HepG2 (cell line): Measurements from ENCODE around the gene TP53I3. TPM values are rescaled to one million over a fixed set of nuclear protein-coding genes. Genes with fewer than 3 reads are reported as not detected.

ENCODE experiments used
- CEBPZ ChIP-seq: IDR thresholded peaks from 2 replicates; pipeline ENCODE4 v1.6.1; 2012; ENCODE audit warnings: low read length, improper control_type of control experiment
- DNMT3B ChIP-seq: conservative IDR thresholded peaks from 2 replicates; pipeline ENCODE4 v1.6.1; 2016; ENCODE audit warnings: missing biosample characterization, control low read depth
- GMEB1 ChIP-seq: sonication (generic); formaldehyde crosslinking; IDR thresholded peaks from 2 replicates; pipeline ENCODE4 v1.5.1; 2020; ENCODE audit warnings: missing genetic modification reagents, mild to moderate bottlenecking, borderline replicate concordance
- HNF4G ChIP-seq, 2 experiments: sonication (generic) in 1 of 2; formaldehyde crosslinking in 1 of 2; IDR thresholded peaks; 2 replicates each; pipeline versions ENCODE4 v1.4.0 to v1.6.1; 2011 to 2020; ENCODE audit warnings: borderline replicate concordance in 2 of 2, low read depth in 2 of 2, mild to moderate bottlenecking in 2 of 2, low read length in 1 of 2, missing genetic modification reagents in 1 of 2, moderate library complexity in 1 of 2
- HNRNPUL1 ChIP-seq: fragments of 200-400 bp; formaldehyde crosslinking; IDR thresholded peaks from 2 replicates; pipeline ENCODE4 v1.6.1; 2017; ENCODE audit warnings: low read depth, mild to moderate bottlenecking, low read length, moderate library complexity
- IRX3 ChIP-seq: sonication (generic); formaldehyde crosslinking; IDR thresholded peaks from 2 replicates; pipeline ENCODE4 v1.8.1; 2023; ENCODE audit warnings: mild to moderate bottlenecking, low read depth, missing genetic modification reagents, borderline replicate concordance
- KMT2A ChIP-seq: sonication (generic); formaldehyde crosslinking; IDR thresholded peaks from 2 replicates; pipeline ENCODE4 v1.4.0; 2020; ENCODE audit warnings: missing genetic modification reagents
- MED8 ChIP-seq: sonication (generic); formaldehyde crosslinking; IDR thresholded peaks from 2 replicates; pipeline ENCODE4 v1.8.1; 2023; ENCODE audit warnings: mild to moderate bottlenecking, missing genetic modification reagents; ENCODE audit not compliant: insufficient replicate concordance
- RAD21 ChIP-seq: fragments of 450-650 bp; formaldehyde crosslinking; IDR thresholded peaks from 2 replicates; pipeline ENCODE4 v1.5.0; 2020; ENCODE audit warnings: mild to moderate bottlenecking
- RBM39 ChIP-seq: fragments of 200-400 bp; formaldehyde crosslinking; IDR thresholded peaks from one replicate; pipeline ENCODE4 v1.6.1; 2018; ENCODE audit warnings: antibody characterized with exemption, mild to moderate bottlenecking, low read depth, low read length; ENCODE audit not compliant: poor library complexity, severe bottlenecking
- SETDB1 ChIP-seq: sonication (generic); formaldehyde crosslinking; IDR thresholded peaks from 2 replicates; pipeline ENCODE4 v1.5.1; 2020; ENCODE audit warnings: missing genetic modification reagents, mild to moderate bottlenecking, borderline replicate concordance
- TCF7L2 ChIP-seq: IDR thresholded peaks from 2 replicates; pipeline ENCODE4 v1.6.1; 2011; ENCODE audit warnings: mild to moderate bottlenecking, low read depth, low read length, moderate library complexity
- THYN1 ChIP-seq: sonication (generic); formaldehyde crosslinking; IDR thresholded peaks from 2 replicates; pipeline ENCODE4 v1.8.1; 2023; ENCODE audit warnings: low read depth, mild to moderate bottlenecking, moderate library complexity, missing genetic modification reagents, borderline replicate concordance
- ZNF468 ChIP-seq: sonication (generic); formaldehyde crosslinking; IDR thresholded peaks from 2 replicates; pipeline ENCODE4 v1.8.0; 2022; ENCODE audit warnings: mild to moderate bottlenecking, moderate library complexity, missing genetic modification reagents
- ZNF678 ChIP-seq: sonication (generic); formaldehyde crosslinking; IDR thresholded peaks from 2 replicates; pipeline ENCODE4 v1.4.0; 2020; ENCODE audit warnings: mild to moderate bottlenecking, missing genetic modification reagents
- ZNF891 ChIP-seq: sonication (generic); formaldehyde crosslinking; IDR thresholded peaks from 2 replicates; pipeline ENCODE4 v1.5.0; 2020; ENCODE audit warnings: mild to moderate bottlenecking, missing genetic modification reagents
- ZUFSP ChIP-seq: sonication (generic); formaldehyde crosslinking; IDR thresholded peaks from 2 replicates; pipeline ENCODE4 v1.9.0; 2021; ENCODE audit warnings: missing genetic modification reagents, mild to moderate bottlenecking, borderline replicate concordance
- polyA plus RNA-seq, 8 experiments: library from polyadenylated mRNA; depleted of rRNA in 3 of 8; stranded (reverse) in 7 of 8; unstranded in 1 of 8; fragments of >200 nt; fragmentation: Illumina TruSeq in 4 of 8; extraction: Trizol in 4 of 8; gene quantifications; 2 replicates each; pipeline versions ENCODE4 v1.2.1 to v1.2.3, GENCODE V29; 2011 to 2016; ENCODE audit warnings: low read depth in 4 of 8, missing spikeins in 1 of 8, mixed read lengths in 1 of 8; ENCODE audit not compliant: insufficient read depth in 1 of 8
- total RNA-seq, 5 experiments: library from RNA; depleted of rRNA; stranded (reverse); fragments of >200 nt; fragmentation: Illumina TruSeq; extraction: Trizol; gene quantifications; 2 replicates each; pipeline ENCODE4 v1.2.3, GENCODE V29; 2016; ENCODE audit warnings: low read depth in 1 of 5

TP53I3 gene
- total and polyA plus RNA-seq, 2 of the 13 experiments (the other 11 are each of a cell fraction or from before 2014, with no cell fraction given), result 25.0 to 44.1 TPM

GRCh38 chr2:24123195-24123921 lies 38.7 kb upstream of the TP53I3 start, which contains the start of the genes FAM228B and PFN4 (continued):
- no peak for TF ChIP-seq CEBPZ
- TF ChIP-seq TCF7L2, result no peak
- TF ChIP-seq RBM39, result peak; percentile 42
- TF ChIP-seq HNF4G (IDR thresholded peaks at IDR 0.05; ENCODE audit: borderline replicate concordance, low read depth, low read length), result no peak
- TF ChIP-seq HNF4G (CRISPR knock-in tag; IDR thresholded peaks at IDR 0.05; ENCODE audit: borderline replicate concordance, low read depth), result no peak
- TF ChIP-seq RAD21 (CRISPR knock-in tag), result peak; percentile 64
- no peak for TF ChIP-seq DNMT3B (CRISPR knock-in tag)
- TF ChIP-seq ZNF468 (CRISPR knock-in tag), result 0 out of 2 replicates have a peak, but pooled peaks have one; percentile 66
- peak; percentile 73 for TF ChIP-seq MED8 (CRISPR knock-in tag)
- TF ChIP-seq HNRNPUL1, result no peak
- peak; percentile 60; the same call in 1 of the 2 replicates for TF ChIP-seq IRX3 (CRISPR knock-in tag)
- peak; percentile 74 for TF ChIP-seq ZNF891
- no peak for TF ChIP-seq SETDB1 (CRISPR knock-in tag)
- peak; percentile 69; the same call in 1 of the 2 replicates for TF ChIP-seq GMEB1 (CRISPR knock-in tag)
- no peak; the same call in none of the 2 replicates for TF ChIP-seq KMT2A (CRISPR knock-in tag)
- TF ChIP-seq THYN1 (CRISPR knock-in tag), result no peak
- no peak for TF ChIP-seq ZUFSP
- TF ChIP-seq ZNF678 (CRISPR knock-in tag), result peak; percentile 81
